ENCODE measurements around the gene PTMS.

PTMS gene

GRCh38 chr12:6752167-6752920, 13.8 kb upstream of the PTMS start:
- peak; percentile 65 for DNase-seq (ENCODE audit: low spot score)

GRCh38 chr12:6752921-6753771, 13.0 kb upstream of the PTMS start, which contains the start of gene MLF2:
Gene MLF2, minus strand, starts transcription at chr12:6753141. Its CDS starts 807 bp downstream, at chr12:6752334.
- DNase-seq (ENCODE audit: low spot score): peak; percentile 99

GRCh38 chr12:6753772-6754356, 12.3 kb upstream of the PTMS start:
- DNase-seq (ENCODE audit: low spot score): no peak

- DNase-seq (ENCODE audit: low spot score): no peak
Measured at GRCh38 chr12:6754411-6754810, 11.8 kb upstream of the PTMS start.

- no peak for DNase-seq (ENCODE audit: low spot score)
Measured at GRCh38 chr12:6757028-6757690, 9.0 kb upstream of the PTMS start.

- DNase-seq (ENCODE audit: low spot score): no peak
Measured at GRCh38 chr12:6758506-6759095, 7.6 kb upstream of the PTMS start.

- DNase-seq (ENCODE audit: low spot score): no peak
Measured at GRCh38 chr12:6759741-6760140, 6.4 kb upstream of the PTMS start.

- no peak for DNase-seq (ENCODE audit: low spot score)
Measured at GRCh38 chr12:6763380-6763779, 2.8 kb upstream of the PTMS start.

- peak; percentile 98 for DNase-seq (ENCODE audit: low spot score)
Measured at GRCh38 chr12:6764011-6764828, 1.9 kb upstream of the PTMS start.

- DNase-seq (ENCODE audit: low spot score): no peak
Measured at GRCh38 chr12:6765048-6765633, 1.0 kb upstream of the PTMS start.

- peak; percentile 72 for DNase-seq (ENCODE audit: low spot score)
Measured at GRCh38 chr12:6766651-6767349, 637 bp downstream of the PTMS start.

- DNase-seq (ENCODE audit: low spot score): no peak
Measured at GRCh38 chr12:6767353-6768319, 1.5 kb downstream of the PTMS start.

- no peak for DNase-seq (ENCODE audit: low spot score)
Measured at GRCh38 chr12:6768437-6768914, 2.3 kb downstream of the PTMS start.

GRCh38 chr12:6768990-6769389, 2.8 kb downstream of the PTMS start:
- no peak for DNase-seq (ENCODE audit: low spot score)

GRCh38 chr12:6769666-6770065, 3.5 kb downstream of the PTMS start:
- DNase-seq (ENCODE audit: low spot score): no peak

- DNase-seq (ENCODE audit: low spot score): no peak
Measured at GRCh38 chr12:6770094-6770493, 3.9 kb downstream of the PTMS start.

GRCh38 chr12:6770600-6770999, 4.4 kb downstream of the PTMS start:
- no peak for DNase-seq (ENCODE audit: low spot score)

GRCh38 chr12:6771091-6771495, 4.9 kb downstream of the PTMS start:
- no peak for DNase-seq (ENCODE audit: low spot score)
